WTC11 (cell line): ENCODE data around the gene NUMA1. TPM values are rescaled to one million over a fixed set of nuclear protein-coding genes. Genes with fewer than 3 reads are reported as not detected.

ENCODE experiments used
- ATAC-seq: fragments of 200-7000 bp; cut with Tn5 transposase; 2 replicates; pipeline ENCODE4 v1.10.0; 2021; ENCODE audit warnings: mild to moderate bottlenecking, moderate library complexity
- CTCF ChIA-PET: fragments of 300-600 bp; sonication (Branson Sonifier 250); formaldehyde crosslinking; loops from one replicate; lab custom pipeline; 2021; ENCODE audit warnings: antibody characterized with exemption; lab: Charles Lee
- POLR2A ChIA-PET: fragments of 350-600 bp; sonication (Branson Sonifier 250); formaldehyde crosslinking; loops from one replicate; lab custom pipeline; 2021; ENCODE audit warnings: antibody characterized with exemption; lab: Charles Lee
- DNase-seq: peaks from one replicate; pipeline ENCODE4 v3.0.0; 2021; ENCODE audit warnings: low spot score
- H3K27ac Mint-ChIP-seq: 2 replicates; pipeline ENCODE4 v1.8.0; 2021; ENCODE audit warnings: mixed read lengths
- H3K27me3 Mint-ChIP-seq: 2 replicates; pipeline ENCODE4 v1.8.0; 2021; ENCODE audit warnings: low read depth, mild to moderate bottlenecking, moderate library complexity, mixed read lengths
- H3K36me3 Mint-ChIP-seq: 2 replicates; pipeline ENCODE4 v1.8.0; 2021; ENCODE audit warnings: mixed read lengths
- H3K4me1 Mint-ChIP-seq: 2 replicates; pipeline ENCODE4 v1.8.0; 2022; ENCODE audit warnings: mixed read lengths
- H3K4me3 Mint-ChIP-seq: 2 replicates; pipeline ENCODE4 v1.8.0; 2021; ENCODE audit warnings: mild to moderate bottlenecking, moderate library complexity, mixed read lengths
- H3K9me3 Mint-ChIP-seq: 2 replicates; pipeline ENCODE4 v1.8.0; 2021; ENCODE audit warnings: mixed read lengths
- ATF1 ChIP-seq: sonication (generic); formaldehyde crosslinking; IDR thresholded peaks from 2 replicates; pipeline ENCODE4 v1.8.1; 2023; ENCODE audit warnings: mild to moderate bottlenecking, moderate library complexity, missing genetic modification reagents
- ETV6 ChIP-seq: sonication (generic); formaldehyde crosslinking; IDR thresholded peaks from 2 replicates; pipeline ENCODE4 v1.8.1; 2022; ENCODE audit warnings: mild to moderate bottlenecking, missing genetic modification reagents
- FOXK1 ChIP-seq: sonication (generic); formaldehyde crosslinking; IDR thresholded peaks from 2 replicates; pipeline ENCODE4 v1.8.0; 2022; ENCODE audit warnings: mild to moderate bottlenecking, moderate library complexity, missing genetic modification reagents
- GABPB1 ChIP-seq: sonication (generic); formaldehyde crosslinking; IDR thresholded peaks from 2 replicates; pipeline ENCODE4 v1.8.1; 2023; ENCODE audit warnings: mild to moderate bottlenecking, missing genetic modification reagents
- MXD4 ChIP-seq: fragments of 250-450 bp; sonication (Bioruptor Pico); IDR thresholded peaks from 2 replicates; pipeline ENCODE4 v1.8.0; 2021; ENCODE audit warnings: mild to moderate bottlenecking, moderate library complexity, borderline replicate concordance
- MYBL2 ChIP-seq: sonication (generic); formaldehyde crosslinking; IDR thresholded peaks from 2 replicates; pipeline ENCODE4 v1.8.1; 2023; ENCODE audit warnings: mild to moderate bottlenecking, moderate library complexity, missing genetic modification reagents
- NR1H2 ChIP-seq: sonication (generic); formaldehyde crosslinking; IDR thresholded peaks from 2 replicates; pipeline ENCODE4 v1.9.0; 2021; ENCODE audit warnings: mild to moderate bottlenecking, moderate library complexity, missing genetic modification reagents
- SMAD4 ChIP-seq: sonication (generic); formaldehyde crosslinking; IDR thresholded peaks from 2 replicates; pipeline ENCODE4 v1.8.0; 2022; ENCODE audit warnings: mild to moderate bottlenecking, missing genetic modification reagents
- ZNF121 ChIP-seq: sonication (generic); formaldehyde crosslinking; IDR thresholded peaks from 2 replicates; pipeline ENCODE4 v1.8.0; 2023; ENCODE audit warnings: missing genetic modification reagents
- ZNF138 ChIP-seq: sonication (generic); formaldehyde crosslinking; conservative IDR thresholded peaks from 2 replicates; pipeline ENCODE4 v1.8.1; 2022; ENCODE audit warnings: mild to moderate bottlenecking, moderate library complexity, missing genetic modification reagents
- ZNF219 ChIP-seq: sonication (generic); formaldehyde crosslinking; IDR thresholded peaks from 2 replicates; pipeline ENCODE4 v1.8.0; 2023; ENCODE audit warnings: missing genetic modification reagents, mild to moderate bottlenecking, borderline replicate concordance
- ZNF416 ChIP-seq: fragments of 250-450 bp; sonication (Bioruptor Pico); IDR thresholded peaks from 2 replicates; pipeline ENCODE4 v1.9.0; 2021; ENCODE audit warnings: mild to moderate bottlenecking, inconsistent platforms
- ZNF671 ChIP-seq: fragments of 250-450 bp; sonication (Bioruptor Pico); IDR thresholded peaks from 2 replicates; pipeline ENCODE4 v1.8.0; 2021; ENCODE audit warnings: mild to moderate bottlenecking
- total RNA-seq: library from RNA; stranded (reverse); gene quantifications from 3 replicates; pipeline ENCODE4 v1.2.3, GENCODE V29; 2021
- TF ChIP-seq, protein P1 (sequence below): sonication (generic); formaldehyde crosslinking; IDR thresholded peaks from 2 replicates; pipeline ENCODE4 v1.8.1; 2023; ENCODE audit warnings: mild to moderate bottlenecking, missing genetic modification reagents, borderline replicate concordance
- TF ChIP-seq, protein P2 (sequence below): fragments of 200-600 bp; IDR thresholded peaks from 2 replicates; pipeline ENCODE4 v1.8.0; 2022; ENCODE audit warnings: antibody characterized with exemption
- TF ChIP-seq, protein P3 (sequence below): sonication (generic); formaldehyde crosslinking; IDR thresholded peaks from 2 replicates; pipeline ENCODE4 v1.8.1; 2022; ENCODE audit warnings: mild to moderate bottlenecking, missing genetic modification reagents, moderate library complexity, borderline replicate concordance
- TF ChIP-seq, protein P4 (sequence below): fragments of 250-450 bp; sonication (Bioruptor Pico); IDR thresholded peaks from 2 replicates; pipeline ENCODE4 v1.8.0; 2021; ENCODE audit warnings: mild to moderate bottlenecking
- TF ChIP-seq, protein P5 (sequence below): fragments of 250-450 bp; sonication (Bioruptor Pico); IDR thresholded peaks from 2 replicates; pipeline ENCODE4 v1.9.0; 2021; ENCODE audit warnings: moderate library complexity, mild to moderate bottlenecking, inconsistent platforms, borderline replicate concordance
- TF ChIP-seq, protein P6 (sequence below): sonication (generic); formaldehyde crosslinking; IDR thresholded peaks from 2 replicates; pipeline ENCODE4 v1.8.1; 2023; ENCODE audit warnings: mild to moderate bottlenecking, missing genetic modification reagents, moderate library complexity

The NUMA1 gene
- total RNA-seq, 1 experiment from 2014 or later: 147 TPM

DNA sequence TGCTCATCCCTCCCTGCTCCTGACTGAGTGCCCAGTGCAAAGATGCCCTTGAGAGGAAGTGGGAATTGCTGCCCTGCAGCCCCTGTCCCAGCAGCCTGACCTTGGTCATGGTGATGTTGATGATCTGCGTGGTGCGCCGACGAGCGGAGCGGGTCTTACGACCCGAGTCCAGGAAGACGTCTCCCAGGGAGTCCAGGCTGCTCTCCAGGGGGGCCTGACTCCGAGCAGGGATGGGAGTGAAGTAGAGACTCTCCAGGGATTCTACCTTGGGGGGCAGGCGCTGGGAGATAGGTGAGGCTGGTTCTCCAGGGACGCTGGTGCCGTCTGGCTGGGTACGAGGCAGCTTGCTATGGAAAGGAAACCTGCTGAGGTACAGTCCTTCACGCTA is 73.3 kb downstream of the NUMA1 start:
- no peak for ATAC-seq
- DNase-seq: no peak
- Mint-ChIP-seq H3K4me1 (no peaks in the 10 kb centered on the region), H3K9me3 (no peaks in the 10 kb centered on the region), H3K36me3 (peaks cover 70% of the 10 kb centered on the region), H3K4me3 (no peak overlapping the region), H3K27me3 (no peaks in the 10 kb centered on the region), H3K27ac (no peak overlapping the region)
- ChIA-PET CTCF (interaction anchor here (0.6 to 1.0 kb wide), 4 partner anchors 8 to 428 kb away, joined by 3 to 4 read pairs (median 4); no protein-coding TSS in a partner anchor), POLR2A (no interaction called here)
- TF ChIP-seq NR1H2 (no peak), ZNF416 (CRISPR knock-in tag) (no peak), MYBL2 (CRISPR knock-in tag) (no peak), ZNF121 (CRISPR knock-in tag) (no peak), MXD4 (CRISPR knock-in tag) (no peak), ZNF219 (CRISPR knock-in tag) (no peak), GABPB1 (CRISPR knock-in tag) (no peak), ZNF671 (CRISPR knock-in tag) (no peak), ETV6 (CRISPR knock-in tag) (no peak)
- TF ChIP-seq, protein P1, sequence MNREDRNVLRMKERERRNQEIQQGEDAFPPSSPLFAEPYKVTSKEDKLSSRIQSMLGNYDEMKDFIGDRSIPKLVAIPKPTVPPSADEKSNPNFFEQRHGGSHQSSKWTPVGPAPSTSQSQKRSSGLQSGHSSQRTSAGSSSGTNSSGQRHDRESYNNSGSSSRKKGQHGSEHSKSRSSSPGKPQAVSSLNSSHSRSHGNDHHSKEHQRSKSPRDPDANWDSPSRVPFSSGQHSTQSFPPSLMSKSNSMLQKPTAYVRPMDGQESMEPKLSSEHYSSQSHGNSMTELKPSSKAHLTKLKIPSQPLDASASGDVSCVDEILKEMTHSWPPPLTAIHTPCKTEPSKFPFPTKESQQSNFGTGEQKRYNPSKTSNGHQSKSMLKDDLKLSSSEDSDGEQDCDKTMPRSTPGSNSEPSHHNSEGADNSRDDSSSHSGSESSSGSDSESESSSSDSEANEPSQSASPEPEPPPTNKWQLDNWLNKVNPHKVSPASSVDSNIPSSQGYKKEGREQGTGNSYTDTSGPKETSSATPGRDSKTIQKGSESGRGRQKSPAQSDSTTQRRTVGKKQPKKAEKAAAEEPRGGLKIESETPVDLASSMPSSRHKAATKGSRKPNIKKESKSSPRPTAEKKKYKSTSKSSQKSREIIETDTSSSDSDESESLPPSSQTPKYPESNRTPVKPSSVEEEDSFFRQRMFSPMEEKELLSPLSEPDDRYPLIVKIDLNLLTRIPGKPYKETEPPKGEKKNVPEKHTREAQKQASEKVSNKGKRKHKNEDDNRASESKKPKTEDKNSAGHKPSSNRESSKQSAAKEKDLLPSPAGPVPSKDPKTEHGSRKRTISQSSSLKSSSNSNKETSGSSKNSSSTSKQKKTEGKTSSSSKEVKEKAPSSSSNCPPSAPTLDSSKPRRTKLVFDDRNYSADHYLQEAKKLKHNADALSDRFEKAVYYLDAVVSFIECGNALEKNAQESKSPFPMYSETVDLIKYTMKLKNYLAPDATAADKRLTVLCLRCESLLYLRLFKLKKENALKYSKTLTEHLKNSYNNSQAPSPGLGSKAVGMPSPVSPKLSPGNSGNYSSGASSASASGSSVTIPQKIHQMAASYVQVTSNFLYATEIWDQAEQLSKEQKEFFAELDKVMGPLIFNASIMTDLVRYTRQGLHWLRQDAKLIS: no peak
- TF ChIP-seq, protein P2, sequence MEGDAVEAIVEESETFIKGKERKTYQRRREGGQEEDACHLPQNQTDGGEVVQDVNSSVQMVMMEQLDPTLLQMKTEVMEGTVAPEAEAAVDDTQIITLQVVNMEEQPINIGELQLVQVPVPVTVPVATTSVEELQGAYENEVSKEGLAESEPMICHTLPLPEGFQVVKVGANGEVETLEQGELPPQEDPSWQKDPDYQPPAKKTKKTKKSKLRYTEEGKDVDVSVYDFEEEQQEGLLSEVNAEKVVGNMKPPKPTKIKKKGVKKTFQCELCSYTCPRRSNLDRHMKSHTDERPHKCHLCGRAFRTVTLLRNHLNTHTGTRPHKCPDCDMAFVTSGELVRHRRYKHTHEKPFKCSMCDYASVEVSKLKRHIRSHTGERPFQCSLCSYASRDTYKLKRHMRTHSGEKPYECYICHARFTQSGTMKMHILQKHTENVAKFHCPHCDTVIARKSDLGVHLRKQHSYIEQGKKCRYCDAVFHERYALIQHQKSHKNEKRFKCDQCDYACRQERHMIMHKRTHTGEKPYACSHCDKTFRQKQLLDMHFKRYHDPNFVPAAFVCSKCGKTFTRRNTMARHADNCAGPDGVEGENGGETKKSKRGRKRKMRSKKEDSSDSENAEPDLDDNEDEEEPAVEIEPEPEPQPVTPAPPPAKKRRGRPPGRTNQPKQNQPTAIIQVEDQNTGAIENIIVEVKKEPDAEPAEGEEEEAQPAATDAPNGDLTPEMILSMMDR: no peak

DNA sequence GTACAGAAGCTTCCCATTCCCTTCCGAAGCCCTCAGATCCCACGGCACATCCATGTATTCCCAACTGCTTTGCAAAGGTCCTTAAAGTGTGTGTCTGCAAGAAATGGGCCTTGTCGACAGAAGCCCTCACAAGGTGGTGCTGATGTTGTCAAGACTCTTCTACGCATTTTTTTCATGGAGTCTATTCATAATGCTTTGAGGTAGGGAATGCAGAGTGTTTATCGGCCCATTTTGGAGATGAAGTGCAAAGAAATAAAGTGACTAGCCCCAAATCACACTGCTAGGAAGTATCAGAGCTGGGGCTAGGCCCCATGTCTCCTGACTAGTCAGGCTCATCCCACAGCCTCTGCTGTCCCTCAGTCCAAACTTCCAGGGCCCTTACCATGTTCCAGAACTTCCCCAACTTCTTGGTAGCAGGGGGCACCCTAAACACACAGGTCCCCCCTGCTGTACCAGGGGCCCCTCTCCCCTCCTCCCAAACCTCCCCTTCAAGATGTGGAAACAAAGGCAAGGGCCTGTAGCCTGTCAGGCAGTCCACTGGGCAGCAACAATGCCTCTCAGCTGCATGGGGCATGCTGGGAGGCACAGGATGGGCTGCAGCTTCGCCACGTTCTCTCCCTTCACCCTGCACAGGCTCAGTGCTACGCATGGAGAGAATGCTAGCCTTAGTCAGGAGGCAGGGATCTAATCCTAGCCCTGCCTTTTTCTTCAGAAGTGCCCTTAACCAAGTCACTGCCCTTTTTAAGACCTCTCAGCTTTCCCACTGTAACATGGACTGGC is 73.8 kb downstream of the NUMA1 start:
- ATAC-seq (no peak), DNase-seq (no peak)
- Mint-ChIP-seq H3K4me3 (no peak overlapping the region), H3K27ac (0 out of 2 replicates have a peak overlapping the region, but pooled peaks have one; percentile 25), H3K27me3 (no peaks in the 10 kb centered on the region), H3K9me3 (no peaks in the 10 kb centered on the region), H3K36me3 (peaks cover 69% of the 10 kb centered on the region), H3K4me1 (no peaks in the 10 kb centered on the region)
- ChIA-PET CTCF (interaction anchor here (0.6 to 2.3 kb wide), 4 partner anchors 9 to 428 kb away, joined by 3 to 8 read pairs (median 4); no protein-coding TSS in a partner anchor), POLR2A (no interaction called here)
- TF ChIP-seq ATF1 (CRISPR knock-in tag) (no peak), SMAD4 (CRISPR knock-in tag) (no peak), ETV6 (CRISPR knock-in tag) (no peak), FOXK1 (CRISPR knock-in tag) (no peak), ZNF138 (CRISPR knock-in tag) (no peak)
- TF ChIP-seq, protein P2: no peak
- TF ChIP-seq, protein P3, sequence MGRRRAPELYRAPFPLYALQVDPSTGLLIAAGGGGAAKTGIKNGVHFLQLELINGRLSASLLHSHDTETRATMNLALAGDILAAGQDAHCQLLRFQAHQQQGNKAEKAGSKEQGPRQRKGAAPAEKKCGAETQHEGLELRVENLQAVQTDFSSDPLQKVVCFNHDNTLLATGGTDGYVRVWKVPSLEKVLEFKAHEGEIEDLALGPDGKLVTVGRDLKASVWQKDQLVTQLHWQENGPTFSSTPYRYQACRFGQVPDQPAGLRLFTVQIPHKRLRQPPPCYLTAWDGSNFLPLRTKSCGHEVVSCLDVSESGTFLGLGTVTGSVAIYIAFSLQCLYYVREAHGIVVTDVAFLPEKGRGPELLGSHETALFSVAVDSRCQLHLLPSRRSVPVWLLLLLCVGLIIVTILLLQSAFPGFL (CRISPR knock-in tag): no peak
- TF ChIP-seq, protein P4, sequence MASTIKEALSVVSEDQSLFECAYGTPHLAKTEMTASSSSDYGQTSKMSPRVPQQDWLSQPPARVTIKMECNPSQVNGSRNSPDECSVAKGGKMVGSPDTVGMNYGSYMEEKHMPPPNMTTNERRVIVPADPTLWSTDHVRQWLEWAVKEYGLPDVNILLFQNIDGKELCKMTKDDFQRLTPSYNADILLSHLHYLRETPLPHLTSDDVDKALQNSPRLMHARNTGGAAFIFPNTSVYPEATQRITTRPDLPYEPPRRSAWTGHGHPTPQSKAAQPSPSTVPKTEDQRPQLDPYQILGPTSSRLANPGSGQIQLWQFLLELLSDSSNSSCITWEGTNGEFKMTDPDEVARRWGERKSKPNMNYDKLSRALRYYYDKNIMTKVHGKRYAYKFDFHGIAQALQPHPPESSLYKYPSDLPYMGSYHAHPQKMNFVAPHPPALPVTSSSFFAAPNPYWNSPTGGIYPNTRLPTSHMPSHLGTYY (CRISPR knock-in tag): no peak
- TF ChIP-seq, protein P5, sequence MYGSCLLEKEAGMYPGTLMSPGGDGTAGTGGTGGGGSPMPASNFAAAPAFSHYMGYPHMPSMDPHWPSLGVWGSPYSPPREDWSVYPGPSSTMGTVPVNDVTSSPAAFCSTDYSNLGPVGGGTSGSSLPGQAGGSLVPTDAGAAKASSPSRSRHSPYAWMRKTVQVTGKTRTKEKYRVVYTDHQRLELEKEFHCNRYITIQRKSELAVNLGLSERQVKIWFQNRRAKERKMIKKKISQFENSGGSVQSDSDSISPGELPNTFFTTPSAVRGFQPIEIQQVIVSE: no peak
- TF ChIP-seq, protein P6, sequence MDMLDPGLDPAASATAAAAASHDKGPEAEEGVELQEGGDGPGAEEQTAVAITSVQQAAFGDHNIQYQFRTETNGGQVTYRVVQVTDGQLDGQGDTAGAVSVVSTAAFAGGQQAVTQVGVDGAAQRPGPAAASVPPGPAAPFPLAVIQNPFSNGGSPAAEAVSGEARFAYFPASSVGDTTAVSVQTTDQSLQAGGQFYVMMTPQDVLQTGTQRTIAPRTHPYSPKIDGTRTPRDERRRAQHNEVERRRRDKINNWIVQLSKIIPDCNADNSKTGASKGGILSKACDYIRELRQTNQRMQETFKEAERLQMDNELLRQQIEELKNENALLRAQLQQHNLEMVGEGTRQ: no peak
